GDM1 (cell line): ENCODE data around the gene CMIP.

Experiments
- DNase-seq: peaks from one replicate; lab custom pipeline; 2025; lab: John Stamatoyannopoulos, UW

Gene CMIP

DNA sequence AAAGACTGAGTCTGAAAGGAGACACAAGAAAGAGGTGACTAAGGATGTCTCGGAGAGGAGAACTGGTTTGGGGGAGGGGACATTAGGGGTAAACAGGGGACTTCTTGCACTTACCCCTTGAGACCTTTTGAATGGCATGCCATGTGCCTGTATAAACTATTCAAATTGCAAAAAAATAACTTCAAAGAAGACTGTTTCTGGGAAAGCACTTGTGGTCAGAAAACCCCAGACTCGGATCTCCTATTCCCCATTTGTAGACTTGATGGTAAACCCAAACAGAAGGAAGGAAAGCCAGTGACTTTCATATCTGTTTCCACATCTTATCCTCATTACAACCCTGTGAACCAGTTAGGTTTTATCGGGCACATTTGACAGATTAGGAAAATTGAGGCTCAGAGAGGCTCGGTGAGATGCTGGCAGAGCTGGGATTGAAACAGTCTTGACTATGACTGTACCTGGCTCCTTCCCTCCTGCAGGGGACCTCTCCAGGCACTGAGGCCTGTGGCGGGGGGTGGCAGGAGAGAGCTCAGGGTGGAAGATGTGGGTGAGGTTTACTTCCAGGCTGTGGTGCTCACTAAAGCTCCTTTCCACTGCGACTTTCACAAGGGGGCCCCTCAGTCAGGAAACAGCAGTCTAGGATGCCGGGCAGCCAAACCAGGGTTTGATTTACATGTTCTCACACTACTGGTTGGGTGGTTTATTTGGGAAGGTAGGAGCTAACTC is 304.0 kb downstream of the CMIP start:
- DNase-seq, result peak; percentile 19

DNA sequence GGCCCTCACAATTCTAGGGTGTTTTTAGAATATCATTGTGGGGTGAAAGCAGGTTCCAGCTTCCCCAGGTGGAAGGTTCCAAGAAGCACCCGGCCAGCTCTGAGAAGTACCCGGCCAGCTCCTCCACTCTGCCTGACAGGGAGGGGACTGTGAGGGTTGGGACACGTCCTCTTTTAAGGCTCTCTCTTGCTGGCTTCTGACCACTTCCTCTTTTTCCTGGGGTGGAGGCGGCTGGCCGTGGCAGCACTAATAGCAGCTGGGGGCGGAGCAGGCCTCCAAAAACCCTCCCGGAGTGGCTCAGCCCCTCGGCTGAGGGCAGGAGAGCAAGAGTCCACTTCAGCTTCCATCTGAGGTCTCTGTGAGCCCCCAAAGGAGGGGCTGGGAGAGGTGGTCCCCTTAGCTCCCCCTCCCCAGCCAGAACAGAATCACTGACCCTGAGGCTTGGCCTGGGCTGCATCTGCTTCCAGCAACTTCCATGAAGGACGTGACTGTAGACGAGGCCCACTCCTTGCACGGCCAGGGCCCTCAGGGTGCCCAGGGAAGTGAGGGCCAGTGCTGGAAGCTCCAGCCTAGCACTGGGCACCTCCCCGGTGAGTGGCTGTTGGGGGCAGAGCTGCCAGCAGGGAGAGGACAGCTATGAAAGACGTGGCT is 307.7 kb downstream of the CMIP start:
- peak; percentile 80 for DNase-seq

DNA sequence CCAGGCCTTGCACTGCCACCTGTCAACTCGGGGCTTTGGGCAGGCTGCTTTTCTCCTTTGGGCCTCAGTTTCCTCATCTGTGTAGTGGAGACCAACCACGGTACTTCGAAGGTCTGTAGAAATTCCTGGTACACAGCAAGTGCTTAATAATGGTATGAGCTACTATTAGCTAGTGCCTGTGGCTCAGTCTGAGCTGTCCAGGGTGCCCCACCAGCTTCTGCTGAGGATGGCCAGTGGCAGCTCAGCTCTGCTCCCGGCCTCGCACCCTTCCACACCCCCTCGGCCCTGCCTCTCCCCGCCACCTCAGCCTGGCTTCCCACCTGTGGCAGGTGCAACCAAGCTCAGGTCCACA is 308.2 kb downstream of the CMIP start:
- DNase-seq, result no peak

DNA sequence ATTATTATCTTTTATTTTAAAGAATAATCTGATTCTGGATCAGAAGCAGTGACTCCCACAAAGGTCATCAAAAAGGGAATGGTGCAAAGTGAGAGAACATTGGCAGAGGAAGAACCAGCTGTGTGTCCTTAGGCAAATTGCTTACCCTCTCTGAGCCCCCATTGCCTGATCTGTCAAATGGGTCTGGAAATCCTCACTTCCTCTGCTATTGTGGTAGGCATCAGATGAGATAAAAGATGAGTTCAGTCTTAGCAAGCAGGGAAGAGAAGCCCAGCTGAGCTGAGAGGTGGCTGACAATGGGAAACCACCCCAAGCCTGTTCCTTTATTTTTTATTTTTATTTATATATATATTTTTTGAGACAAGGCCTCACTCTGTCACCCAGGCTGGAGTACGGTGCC is 310.2 kb downstream of the CMIP start:
- DNase-seq, result no peak

DNA sequence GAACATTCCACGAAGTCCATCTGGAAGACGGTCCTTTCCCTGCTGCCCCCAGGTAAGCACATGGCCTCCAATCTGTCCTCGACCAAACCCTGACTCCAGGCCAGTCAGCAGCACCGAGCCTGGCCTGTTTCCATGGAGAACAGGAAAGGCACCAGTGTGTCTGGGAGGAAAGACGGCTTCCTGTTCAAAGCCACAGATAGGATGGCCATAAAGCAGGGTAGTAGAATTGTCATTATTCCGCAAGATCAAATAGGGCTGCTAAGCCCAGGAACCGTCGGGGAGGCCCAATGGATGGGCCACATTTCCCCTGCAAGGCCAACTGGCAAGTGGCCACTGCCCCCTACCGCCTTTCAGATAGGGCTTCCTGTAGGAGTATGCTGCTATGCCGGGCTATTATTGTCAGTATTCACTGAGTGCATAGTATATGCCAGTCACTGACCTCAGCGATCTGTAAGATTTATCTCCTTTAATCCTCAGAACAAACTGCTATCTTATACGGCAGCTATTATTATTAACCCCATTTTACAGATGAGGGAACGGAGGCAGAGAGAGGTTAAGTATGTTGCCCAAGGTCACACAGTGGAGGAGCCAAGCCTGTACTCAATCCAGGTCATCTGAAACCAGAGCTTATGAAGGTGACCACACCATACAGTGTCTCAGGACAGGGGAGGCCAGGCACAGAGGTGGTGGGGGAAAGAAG is 311.5 kb downstream of the CMIP start:
- peak; percentile 76 for DNase-seq

DNA sequence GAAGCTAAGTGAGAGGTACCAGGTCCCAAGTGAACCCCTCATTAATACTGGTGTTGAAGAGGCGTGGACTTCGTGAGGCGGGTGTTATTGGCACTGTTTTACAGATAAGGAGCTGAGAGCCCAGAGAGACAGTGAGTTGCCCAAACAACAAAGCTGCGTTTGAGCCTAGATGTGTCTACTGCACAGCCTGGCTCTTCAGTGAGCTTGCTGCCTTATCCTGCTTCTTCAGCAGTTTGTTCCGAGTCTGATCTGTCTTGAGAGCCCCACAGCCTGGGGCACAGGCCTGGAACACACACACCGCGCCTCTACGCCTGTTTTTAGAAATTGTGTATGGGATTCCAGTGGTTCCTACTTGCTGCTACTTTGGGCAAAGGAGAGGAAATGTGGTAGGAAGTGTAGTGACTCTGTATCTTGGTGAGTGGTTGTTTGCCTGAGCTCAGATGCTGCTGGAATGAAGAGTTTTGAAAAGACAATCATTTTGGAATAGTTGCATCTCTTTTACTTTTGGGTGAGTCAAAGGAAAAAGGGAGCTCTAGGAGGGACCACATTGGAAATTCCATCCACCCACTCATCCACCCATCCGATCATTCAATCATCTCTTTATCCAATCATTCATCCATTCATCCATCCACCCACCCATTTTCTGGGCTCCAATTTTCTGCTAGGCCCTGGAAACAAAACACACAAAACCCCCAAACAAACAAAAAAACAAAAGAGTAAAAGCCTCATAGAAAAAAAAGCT is 312.2 kb downstream of the CMIP start:
- DNase-seq, result peak; percentile 36

DNA sequence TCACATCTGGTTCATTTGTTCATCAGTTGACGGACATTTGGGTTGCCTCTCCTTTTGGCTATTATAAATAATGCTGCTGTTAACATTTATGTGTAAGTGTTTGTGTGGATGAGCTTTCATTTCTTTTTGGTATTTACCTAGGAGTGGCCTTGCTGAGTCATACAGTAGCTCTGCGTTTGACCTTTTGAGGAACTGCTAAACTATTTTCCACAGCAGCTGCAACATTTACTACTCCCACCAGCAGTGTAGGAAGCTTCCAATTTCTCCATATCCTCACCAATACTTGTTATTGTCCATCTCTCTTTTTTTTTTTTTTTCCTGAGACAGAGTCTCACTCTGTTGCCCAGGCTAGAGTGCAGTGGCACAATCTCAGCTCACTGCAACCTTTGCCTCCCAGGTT is 313.8 kb downstream of the CMIP start:
- DNase-seq, result no peak
